K562 (cell line): ENCODE data around the gene SLK. TPM values are rescaled to one million over a fixed set of nuclear protein-coding genes. Genes with fewer than 3 reads are reported as not detected.

Source experiments
- ATAC-seq: fragments of 200-7000 bp; cut with Tn5 transposase; 3 replicates; pipeline ENCODE4 v1.9.1; 2020; ENCODE audit warnings: moderate library complexity
- BruUV-seq: library from RNA; stranded (reverse); fragments of 400-500 nt; replicated peaks from 2 replicates; lab custom pipeline; 2021; lab: Mats Ljungman, UMichigan
- CTCF ChIA-PET: fragments of 300-600 bp; formaldehyde crosslinking; extraction: SDS; loops from one replicate; lab custom pipeline; 2021; ENCODE audit warnings: low intra/inter-chr PET ratio; lab: Yijun Ruan, JAX
- POLR2A ChIA-PET: fragments of 300-600, 350-650 bp; sonication (Branson Sonifier 250); formaldehyde crosslinking; extraction: SDS; loops from one replicate; lab custom pipeline; 2021; ENCODE audit warnings: antibody characterized with exemption, inconsistent platforms; lab: Yijun Ruan, JAX
- DNase-seq, 4 experiments: peaks; one replicate each; pipeline versions ENCODE4 v3.0.0 to v3.0.0-alpha.2; 2011 to 2018; ENCODE audit warnings: low spot score in 3 of 4, mixed read lengths in 3 of 4; ENCODE audit errors: extremely low read depth in 1 of 4
- FAIRE-seq: peaks from 2 replicates; lab custom pipeline; 2011; peaks lifted over from hg19 to GRCh38; lab: Jason Lieb, UNC
- H2AFZ ChIP-seq: 2 replicates; pipeline ENCODE4 v1.6.0; 2011; ENCODE audit warnings: low read depth, low read length, control low read depth, inconsistent platforms
- H3K27ac ChIP-seq: fragments of 200-600 bp; 3 replicates; pipeline ENCODE4 v1.8.0; 2011; ENCODE audit warnings: low read depth, mild to moderate bottlenecking, control low read depth, inconsistent platforms, low read length, moderate library complexity, mixed read lengths; ENCODE audit errors: extremely low read depth
- H3K27me3 ChIP-seq, 2 experiments: fragments of 300-600 bp in 1 of 2; 2 replicates in 1 of 2; 3 replicates in 1 of 2; pipeline versions ENCODE4 v1.6.0 to v1.8.0; 2011; ENCODE audit warnings: inconsistent platforms in 2 of 2, low read length in 2 of 2, mild to moderate bottlenecking in 1 of 2, mixed read lengths in 1 of 2, moderate library complexity in 1 of 2; ENCODE audit not compliant: control insufficient read depth in 2 of 2, insufficient read depth in 2 of 2
- H3K36me3 ChIP-seq: fragments of 300-600 bp; 3 replicates; pipeline ENCODE4 v1.8.0; 2011; ENCODE audit warnings: mild to moderate bottlenecking, low read length, inconsistent platforms; ENCODE audit not compliant: control insufficient read depth, insufficient read depth
- H3K4me1 ChIP-seq, 2 experiments: fragments of 200-600 bp in 1 of 2; replicated peaks in 1 of 2; 2 replicates in 1 of 2; 3 replicates in 1 of 2; pipeline versions ENCODE4 v1.5.1 to v1.8.0; 2011; ENCODE audit warnings: inconsistent platforms in 2 of 2, low read length in 2 of 2, mild to moderate bottlenecking in 1 of 2, mixed read lengths in 1 of 2, moderate library complexity in 1 of 2; ENCODE audit not compliant: control insufficient read depth in 2 of 2, insufficient read depth in 2 of 2
- H3K4me2 ChIP-seq: 2 replicates; pipeline ENCODE4 v1.6.1; 2011; ENCODE audit warnings: low read length, control low read depth, inconsistent platforms, mixed read lengths; ENCODE audit not compliant: insufficient read depth
- H3K4me3 ChIP-seq: fragments of 200-600 bp; sonication (generic), shearing (Covaris generic); 2 replicates; pipeline ENCODE4 v1.5.1; 2016; ENCODE audit warnings: control low read depth, inconsistent platforms
- H3K79me2 ChIP-seq: fragments of 200-600 bp; 3 replicates; pipeline ENCODE4 v1.8.0; 2011; ENCODE audit warnings: low read length, inconsistent platforms; ENCODE audit not compliant: control insufficient read depth, insufficient read depth
- H3K9ac ChIP-seq, 2 experiments: 2 replicates each; pipeline versions ENCODE4 v1.6.0 to v1.6.1; 2011; ENCODE audit warnings: low read depth in 2 of 2, low read length in 2 of 2, control low read depth in 1 of 2, inconsistent platforms in 1 of 2, mild to moderate bottlenecking in 1 of 2, mixed read lengths in 1 of 2; ENCODE audit not compliant: insufficient read depth in 1 of 2
- H3K9me1 ChIP-seq: one replicate; pipeline ENCODE4 v1.6.0; 2011; ENCODE audit warnings: inconsistent platforms, mild to moderate bottlenecking, low read length, moderate library complexity; ENCODE audit not compliant: control insufficient read depth, insufficient read depth
- H3K9me3 ChIP-seq: replicated peaks from 2 replicates; pipeline ENCODE4 v1.5.1; 2011; ENCODE audit warnings: low read depth, low read length, inconsistent platforms; ENCODE audit not compliant: control insufficient read depth, insufficient read depth
- H4K20me1 ChIP-seq: replicated peaks from 2 replicates; pipeline ENCODE4 v1.6.1; 2011; ENCODE audit warnings: low read length, inconsistent platforms, mixed read lengths; ENCODE audit not compliant: control insufficient read depth, insufficient read depth
- BCL6 ChIP-seq: fragments of 250-450 bp; sonication (Bioruptor Pico); IDR thresholded peaks from 2 replicates; pipeline ENCODE4 v1.4.0; 2020
- DDX20 ChIP-seq: fragments of 450-650 bp; IDR thresholded peaks from 2 replicates; pipeline ENCODE4 v1.6.1; 2016; ENCODE audit warnings: missing genetic modification characterization, low read depth, mild to moderate bottlenecking, missing compliant biosample characterization, moderate library complexity
- HDAC6 ChIP-seq: IDR thresholded peaks from 2 replicates; pipeline ENCODE4 v1.6.1; 2012; ENCODE audit warnings: low read depth, mild to moderate bottlenecking, control low read depth, inconsistent platforms, low read length, moderate library complexity
- RNF2 ChIP-seq: sonication (generic); IDR thresholded peaks from 2 replicates; pipeline ENCODE4 v1.6.1; 2016
- ZC3H11A ChIP-seq: IDR thresholded peaks from 2 replicates; pipeline ENCODE4 v1.6.1; 2012; ENCODE audit warnings: low read depth, low read length, improper control_type of control experiment
- ZEB2 ChIP-seq: fragments of 450-650 bp; IDR thresholded peaks from 2 replicates; pipeline ENCODE4 v1.6.1; 2016
- WGBS: fragments of 100-300 bp; shearing (Covaris generic); methylation state at CpG from one replicate; pipeline ENCODE4 v1.1.6; 2016; ENCODE audit warnings: low coverage, mixed read lengths; ENCODE audit not compliant: insufficient coverage; ENCODE audit errors: missing lambda C conversion rate; 5-methylcytosine and 5-hydroxymethylcytosine counted together
- in situ Hi-C: fragments of 300-500 bp; cut with MboI; formaldehyde crosslinking; loops from 4 replicates; pipeline ENCODE4 v1.15.0; 2018; ENCODE audit warnings: inconsistent platforms, mixed read lengths
- intact Hi-C: fragments of 100-400 bp; cut with micrococcal nuclease; formaldehyde crosslinking; loops from 2 replicates; pipeline ENCODE4 v1.14.2; 2022
- polyA plus RNA-seq, 8 experiments: library from polyadenylated mRNA; depleted of rRNA in 4 of 8; stranded (reverse) in 5 of 8; unstranded in 3 of 8; fragments of >200 nt; fragmentation: Nextera tagmentation in 2 of 8; fragmentation: Illumina TruSeq in 1 of 8; extraction: Ambion mirVana in 2 of 8; extraction: Trizol in 1 of 8; gene quantifications; 2 replicates each; pipeline versions ENCODE4 v1.2.1 to v1.2.3, GENCODE V29; 2011 to 2014; ENCODE audit warnings: inconsistent platforms in 1 of 8, missing spikeins in 1 of 8
- total RNA-seq, 7 experiments: library from RNA; depleted of rRNA in 6 of 7; stranded (reverse); fragments of >200 nt in 6 of 7; fragmentation: Illumina TruSeq in 2 of 7; extraction: Trizol in 2 of 7; gene quantifications; 2 replicates each; pipeline versions ENCODE4 v1.2.1 to v1.2.3, GENCODE V29; 2011 to 2021; ENCODE audit warnings: low replicate concordance in 1 of 7
- TF ChIP-seq, protein P1 (sequence below): fragments of 450-650 bp; IDR thresholded peaks from 2 replicates; pipeline ENCODE4 v1.6.1; 2017; ENCODE audit warnings: mild to moderate bottlenecking, moderate library complexity
- TF ChIP-seq, protein P2 (sequence below): sonication (generic); formaldehyde crosslinking; IDR thresholded peaks from 2 replicates; pipeline ENCODE4 v1.8.0; 2022; ENCODE audit warnings: mild to moderate bottlenecking, missing genetic modification reagents
- TF ChIP-seq, protein P3 (sequence below): fragments of 250-450 bp; sonication (Bioruptor Pico); IDR thresholded peaks from 2 replicates; pipeline ENCODE4 v1.5.0; 2020; ENCODE audit warnings: mild to moderate bottlenecking, borderline replicate concordance
- TF ChIP-seq, protein P4 (sequence below): fragments of 450-650 bp; IDR thresholded peaks from 2 replicates; pipeline ENCODE4 v1.6.1; 2017; ENCODE audit warnings: antibody characterized with exemption, mild to moderate bottlenecking
- TF ChIP-seq, protein P5 (sequence below): sonication (generic); formaldehyde crosslinking; IDR thresholded peaks from 2 replicates; pipeline ENCODE4 v1.8.0; 2022; ENCODE audit warnings: missing genetic modification reagents, mild to moderate bottlenecking, borderline replicate concordance

SLK gene
- total and polyA plus RNA-seq, 9 of the 15 experiments (the other 6 are each of a cell fraction or from before 2014, with no cell fraction given) = 8.2 to 40.0 (median 23.4) TPM

DNA sequence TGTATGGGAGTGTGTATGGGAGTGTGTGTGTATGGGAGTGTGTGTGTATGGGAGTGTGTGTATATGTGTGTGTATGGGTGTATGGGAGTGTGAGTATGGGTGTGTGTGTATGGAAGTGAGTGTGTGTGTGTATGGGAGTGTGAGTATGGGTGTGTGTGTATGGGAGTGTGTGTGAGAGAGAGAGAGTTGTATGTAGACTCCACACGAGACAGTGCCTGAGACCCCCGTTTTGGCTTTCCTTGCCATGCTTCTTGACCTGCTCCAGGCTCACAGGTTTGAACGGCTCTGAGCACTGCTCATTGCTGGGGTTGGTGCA lies 69.1 kb downstream of the SLK start:
- no peak for FAIRE-seq
- in situ Hi-C loops = no loop called here
- intact Hi-C loops = no loop called here
- ChIA-PET CTCF (no interaction called here), POLR2A (no interaction called here)
- no peak for ATAC-seq
- peaks cover 0 to 5% of the 10 kb centered on the region in 2 experiments; a peak in 2 of 5 replicates for H3K4me1 ChIP-seq
- H3K27ac ChIP-seq = no peak overlapping the region
- no TSS peak for BruUV-seq
- no peaks in the 10 kb centered on the region for H3K79me2 ChIP-seq
- no peak for DNase-seq
- H3K9me1 ChIP-seq = no peaks in the 10 kb centered on the region
- no peak overlapping the region for H3K4me3 ChIP-seq
- H3K4me2 ChIP-seq = no peak overlapping the region
- no peaks in the 10 kb centered on the region for H4K20me1 ChIP-seq
- no peak overlapping the region for H2AFZ ChIP-seq
- H3K36me3 ChIP-seq = no peaks in the 10 kb centered on the region
- whole genome bisulfite sequencing = 13% methylated on average over 1 of the region's 3 CpGs
- no peak overlapping the region for H3K9ac ChIP-seq
- no peaks in the 10 kb centered on the region for H3K9me3 ChIP-seq
- 0 out of 5 replicates have a peak, but pooled peaks cover 0 to 2% of the 10 kb centered on the region in 2 experiments for H3K27me3 ChIP-seq
- TF ChIP-seq HDAC6 (no peak), BCL6 (CRISPR knock-in tag) (no peak), DDX20 (tag) (no peak), ZEB2 (no peak), ZC3H11A (no peak), RNF2 (no peak)
- TF ChIP-seq, protein P1, sequence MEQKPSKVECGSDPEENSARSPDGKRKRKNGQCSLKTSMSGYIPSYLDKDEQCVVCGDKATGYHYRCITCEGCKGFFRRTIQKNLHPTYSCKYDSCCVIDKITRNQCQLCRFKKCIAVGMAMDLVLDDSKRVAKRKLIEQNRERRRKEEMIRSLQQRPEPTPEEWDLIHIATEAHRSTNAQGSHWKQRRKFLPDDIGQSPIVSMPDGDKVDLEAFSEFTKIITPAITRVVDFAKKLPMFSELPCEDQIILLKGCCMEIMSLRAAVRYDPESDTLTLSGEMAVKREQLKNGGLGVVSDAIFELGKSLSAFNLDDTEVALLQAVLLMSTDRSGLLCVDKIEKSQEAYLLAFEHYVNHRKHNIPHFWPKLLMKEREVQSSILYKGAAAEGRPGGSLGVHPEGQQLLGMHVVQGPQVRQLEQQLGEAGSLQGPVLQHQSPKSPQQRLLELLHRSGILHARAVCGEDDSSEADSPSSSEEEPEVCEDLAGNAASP = no peak
- TF ChIP-seq, protein P2, sequence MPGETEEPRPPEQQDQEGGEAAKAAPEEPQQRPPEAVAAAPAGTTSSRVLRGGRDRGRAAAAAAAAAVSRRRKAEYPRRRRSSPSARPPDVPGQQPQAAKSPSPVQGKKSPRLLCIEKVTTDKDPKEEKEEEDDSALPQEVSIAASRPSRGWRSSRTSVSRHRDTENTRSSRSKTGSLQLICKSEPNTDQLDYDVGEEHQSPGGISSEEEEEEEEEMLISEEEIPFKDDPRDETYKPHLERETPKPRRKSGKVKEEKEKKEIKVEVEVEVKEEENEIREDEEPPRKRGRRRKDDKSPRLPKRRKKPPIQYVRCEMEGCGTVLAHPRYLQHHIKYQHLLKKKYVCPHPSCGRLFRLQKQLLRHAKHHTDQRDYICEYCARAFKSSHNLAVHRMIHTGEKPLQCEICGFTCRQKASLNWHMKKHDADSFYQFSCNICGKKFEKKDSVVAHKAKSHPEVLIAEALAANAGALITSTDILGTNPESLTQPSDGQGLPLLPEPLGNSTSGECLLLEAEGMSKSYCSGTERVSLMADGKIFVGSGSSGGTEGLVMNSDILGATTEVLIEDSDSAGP (CRISPR knock-in tag) = no peak
- TF ChIP-seq, protein P3, sequence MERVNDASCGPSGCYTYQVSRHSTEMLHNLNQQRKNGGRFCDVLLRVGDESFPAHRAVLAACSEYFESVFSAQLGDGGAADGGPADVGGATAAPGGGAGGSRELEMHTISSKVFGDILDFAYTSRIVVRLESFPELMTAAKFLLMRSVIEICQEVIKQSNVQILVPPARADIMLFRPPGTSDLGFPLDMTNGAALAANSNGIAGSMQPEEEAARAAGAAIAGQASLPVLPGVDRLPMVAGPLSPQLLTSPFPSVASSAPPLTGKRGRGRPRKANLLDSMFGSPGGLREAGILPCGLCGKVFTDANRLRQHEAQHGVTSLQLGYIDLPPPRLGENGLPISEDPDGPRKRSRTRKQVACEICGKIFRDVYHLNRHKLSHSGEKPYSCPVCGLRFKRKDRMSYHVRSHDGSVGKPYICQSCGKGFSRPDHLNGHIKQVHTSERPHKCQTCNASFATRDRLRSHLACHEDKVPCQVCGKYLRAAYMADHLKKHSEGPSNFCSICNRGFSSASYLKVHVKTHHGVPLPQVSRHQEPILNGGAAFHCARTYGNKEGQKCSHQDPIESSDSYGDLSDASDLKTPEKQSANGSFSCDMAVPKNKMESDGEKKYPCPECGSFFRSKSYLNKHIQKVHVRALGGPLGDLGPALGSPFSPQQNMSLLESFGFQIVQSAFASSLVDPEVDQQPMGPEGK = no peak
- TF ChIP-seq, protein P4, sequence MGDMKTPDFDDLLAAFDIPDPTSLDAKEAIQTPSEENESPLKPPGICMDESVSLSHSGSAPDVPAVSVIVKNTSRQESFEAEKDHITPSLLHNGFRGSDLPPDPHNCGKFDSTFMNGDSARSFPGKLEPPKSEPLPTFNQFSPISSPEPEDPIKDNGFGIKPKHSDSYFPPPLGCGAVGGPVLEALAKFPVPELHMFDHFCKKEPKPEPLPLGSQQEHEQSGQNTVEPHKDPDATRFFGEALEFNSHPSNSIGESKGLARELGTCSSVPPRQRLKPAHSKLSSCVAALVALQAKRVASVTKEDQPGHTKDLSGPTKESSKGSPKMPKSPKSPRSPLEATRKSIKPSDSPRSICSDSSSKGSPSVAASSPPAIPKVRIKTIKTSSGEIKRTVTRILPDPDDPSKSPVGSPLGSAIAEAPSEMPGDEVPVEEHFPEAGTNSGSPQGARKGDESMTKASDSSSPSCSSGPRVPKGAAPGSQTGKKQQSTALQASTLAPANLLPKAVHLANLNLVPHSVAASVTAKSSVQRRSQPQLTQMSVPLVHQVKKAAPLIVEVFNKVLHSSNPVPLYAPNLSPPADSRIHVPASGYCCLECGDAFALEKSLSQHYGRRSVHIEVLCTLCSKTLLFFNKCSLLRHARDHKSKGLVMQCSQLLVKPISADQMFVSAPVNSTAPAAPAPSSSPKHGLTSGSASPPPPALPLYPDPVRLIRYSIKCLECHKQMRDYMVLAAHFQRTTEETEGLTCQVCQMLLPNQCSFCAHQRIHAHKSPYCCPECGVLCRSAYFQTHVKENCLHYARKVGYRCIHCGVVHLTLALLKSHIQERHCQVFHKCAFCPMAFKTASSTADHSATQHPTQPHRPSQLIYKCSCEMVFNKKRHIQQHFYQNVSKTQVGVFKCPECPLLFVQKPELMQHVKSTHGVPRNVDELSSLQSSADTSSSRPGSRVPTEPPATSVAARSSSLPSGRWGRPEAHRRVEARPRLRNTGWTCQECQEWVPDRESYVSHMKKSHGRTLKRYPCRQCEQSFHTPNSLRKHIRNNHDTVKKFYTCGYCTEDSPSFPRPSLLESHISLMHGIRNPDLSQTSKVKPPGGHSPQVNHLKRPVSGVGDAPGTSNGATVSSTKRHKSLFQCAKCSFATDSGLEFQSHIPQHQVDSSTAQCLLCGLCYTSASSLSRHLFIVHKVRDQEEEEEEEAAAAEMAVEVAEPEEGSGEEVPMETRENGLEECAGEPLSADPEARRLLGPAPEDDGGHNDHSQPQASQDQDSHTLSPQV = no peak
- TF ChIP-seq, protein P5, sequence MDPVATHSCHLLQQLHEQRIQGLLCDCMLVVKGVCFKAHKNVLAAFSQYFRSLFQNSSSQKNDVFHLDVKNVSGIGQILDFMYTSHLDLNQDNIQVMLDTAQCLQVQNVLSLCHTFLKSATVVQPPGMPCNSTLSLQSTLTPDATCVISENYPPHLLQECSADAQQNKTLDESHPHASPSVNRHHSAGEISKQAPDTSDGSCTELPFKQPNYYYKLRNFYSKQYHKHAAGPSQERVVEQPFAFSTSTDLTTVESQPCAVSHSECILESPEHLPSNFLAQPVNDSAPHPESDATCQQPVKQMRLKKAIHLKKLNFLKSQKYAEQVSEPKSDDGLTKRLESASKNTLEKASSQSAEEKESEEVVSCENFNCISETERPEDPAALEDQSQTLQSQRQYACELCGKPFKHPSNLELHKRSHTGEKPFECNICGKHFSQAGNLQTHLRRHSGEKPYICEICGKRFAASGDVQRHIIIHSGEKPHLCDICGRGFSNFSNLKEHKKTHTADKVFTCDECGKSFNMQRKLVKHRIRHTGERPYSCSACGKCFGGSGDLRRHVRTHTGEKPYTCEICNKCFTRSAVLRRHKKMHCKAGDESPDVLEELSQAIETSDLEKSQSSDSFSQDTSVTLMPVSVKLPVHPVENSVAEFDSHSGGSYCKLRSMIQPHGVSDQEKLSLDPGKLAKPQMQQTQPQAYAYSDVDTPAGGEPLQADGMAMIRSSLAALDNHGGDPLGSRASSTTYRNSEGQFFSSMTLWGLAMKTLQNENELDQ (CRISPR knock-in tag) = no peak
